HPDE6-E6E7 (cell line): Measurements from ENCODE around the gene CBARP.
A peak's percentile ranks its signal among the peaks of the same experiment; 100 is the strongest.

Experiments used
- DNase-seq: peaks from one replicate; pipeline ENCODE4 v3.0.0; 2011; ENCODE audit warnings: missing footprints; ENCODE audit errors: extremely low spot score

The CBARP gene

GRCh38 chr19:1226522-1227303 lies 11.1 kb downstream of the CBARP start:
- no peak for DNase-seq

DNA sequence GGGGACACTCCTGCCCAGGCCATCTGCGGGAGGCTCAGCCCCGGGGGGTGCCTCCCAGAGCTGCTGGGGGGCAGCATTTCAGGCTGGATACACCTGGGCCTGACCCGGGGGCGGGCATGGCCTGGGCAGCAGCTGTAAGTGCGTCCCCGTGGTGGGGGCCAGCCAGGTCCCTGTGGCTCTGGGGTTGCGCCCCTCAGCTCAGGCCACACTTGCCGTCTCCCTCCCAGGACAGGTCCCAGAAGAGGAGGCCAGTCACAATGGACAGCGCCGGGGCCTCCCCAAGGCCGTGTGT lies 11.6 kb downstream of the CBARP start:
- no peak for DNase-seq

DNA sequence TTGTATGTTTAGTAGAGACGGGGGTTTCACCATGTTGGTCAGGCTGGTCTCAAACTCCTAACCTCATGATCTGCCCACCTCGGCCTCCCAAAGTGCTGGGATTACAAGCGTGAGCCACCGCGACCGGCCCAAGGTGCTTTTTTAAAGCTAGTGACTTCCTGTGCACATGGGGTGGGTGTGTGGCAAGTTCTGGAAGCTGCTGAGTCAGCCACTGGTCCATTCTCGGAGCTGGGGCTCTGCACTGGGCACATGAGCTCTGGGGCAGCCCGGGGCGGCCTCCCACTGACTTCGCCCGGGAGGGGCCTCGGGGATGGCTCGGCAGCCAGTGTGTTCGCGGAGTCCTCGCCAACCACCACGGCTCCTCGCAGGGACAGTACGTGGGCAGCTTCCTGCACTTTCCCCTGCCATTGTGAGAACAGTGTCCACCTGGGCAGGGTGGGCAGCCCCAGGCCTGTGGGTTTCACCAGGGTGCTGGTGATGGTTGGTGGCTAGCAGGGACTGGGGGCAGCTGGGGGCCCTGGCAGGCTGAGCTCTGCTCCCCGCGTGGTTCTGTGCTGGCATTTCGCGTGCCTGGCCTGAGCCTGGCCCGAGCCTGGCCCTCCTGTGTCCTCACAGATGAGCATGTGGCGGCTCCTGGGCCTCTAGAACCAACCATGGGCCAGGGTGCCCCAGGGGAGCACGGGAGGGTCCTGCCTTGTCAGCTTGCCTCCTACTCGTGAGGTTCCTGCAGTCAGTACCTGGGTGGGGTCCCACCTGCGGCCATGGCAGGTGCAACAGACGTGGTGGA lies 12.2 kb downstream of the CBARP start:
- no peak for DNase-seq

GRCh38 chr19:1224847-1225246 lies 13.0 kb downstream of the CBARP start:
- no peak for DNase-seq

DNA sequence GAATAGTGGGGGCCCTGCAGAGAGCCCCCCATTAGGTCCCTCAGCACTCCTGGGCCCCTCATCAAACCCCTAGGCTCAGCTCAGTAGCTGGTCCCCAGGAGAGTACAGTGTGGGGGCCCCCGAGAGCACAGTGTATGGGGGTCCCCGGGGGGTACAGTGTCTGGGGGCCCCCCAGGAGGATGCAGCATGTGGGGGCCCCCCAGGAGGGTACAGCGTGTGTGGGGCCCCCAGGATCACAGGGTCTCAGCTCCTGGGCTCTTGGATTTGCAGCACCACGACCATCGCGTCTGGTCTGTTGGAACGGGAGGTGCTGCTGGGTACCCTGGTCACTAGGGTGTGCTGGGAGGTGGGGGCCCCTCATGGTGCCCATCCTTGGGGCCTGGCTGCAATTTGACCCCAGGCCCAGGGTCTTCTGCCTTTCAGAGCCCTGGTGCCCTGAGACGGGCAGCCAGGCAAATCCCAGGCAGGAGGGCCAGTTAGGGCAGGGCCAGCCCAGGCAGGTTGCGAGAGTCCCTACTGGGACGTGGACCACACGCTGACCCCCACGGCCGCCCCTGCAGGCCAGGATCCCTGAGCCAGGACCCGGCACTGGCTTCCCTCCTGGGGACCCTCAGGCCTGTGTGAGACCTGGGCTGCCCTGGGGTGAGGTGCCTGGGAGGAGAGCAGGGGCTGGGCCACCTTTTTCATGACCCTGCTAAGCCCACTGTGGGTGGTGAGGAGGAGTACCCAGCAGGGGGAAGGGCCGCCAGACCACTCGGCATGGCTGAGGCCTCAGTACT lies 13.6 kb downstream of the CBARP start:
- no peak for DNase-seq

DNA sequence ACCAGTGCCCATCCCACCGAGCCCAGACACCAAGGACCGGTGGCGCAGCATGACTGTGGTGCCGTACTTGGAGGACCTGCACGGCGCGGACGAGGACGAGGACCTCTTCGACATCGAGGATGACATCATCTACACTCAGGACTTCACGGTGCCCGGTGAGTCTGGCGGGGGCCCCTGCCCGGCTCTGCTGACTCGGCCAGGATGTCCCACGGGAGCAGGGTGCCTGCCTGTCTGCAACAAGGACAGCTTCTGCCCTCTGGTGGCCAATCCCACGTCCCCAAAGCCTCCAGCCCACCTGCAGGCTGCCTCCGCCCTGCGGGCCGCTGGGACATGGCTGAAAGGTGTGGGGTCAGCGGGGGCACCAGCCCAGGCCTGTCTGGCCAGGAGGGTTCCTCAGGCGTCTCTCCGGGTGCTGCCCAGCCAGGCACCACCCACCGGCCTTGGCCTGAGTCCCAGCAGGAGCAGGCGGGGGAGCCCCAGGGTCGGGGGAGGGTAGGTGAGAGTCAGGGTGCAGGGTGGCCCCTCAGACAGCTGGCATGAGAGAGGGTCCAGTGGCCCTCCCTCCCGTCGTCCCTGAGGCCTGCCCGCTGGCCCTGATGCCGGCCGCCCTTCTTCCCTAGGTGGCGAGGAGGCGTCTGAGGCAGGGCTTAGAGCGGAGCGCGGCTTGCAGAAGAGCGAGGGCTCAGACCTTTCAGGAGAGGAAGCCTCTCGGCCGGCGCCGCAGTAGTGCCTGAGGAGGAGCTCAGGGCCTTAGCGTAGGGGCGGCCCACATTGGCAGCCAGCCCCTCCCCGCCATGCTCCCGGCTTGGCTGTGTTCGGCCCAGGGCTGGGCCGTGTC lies 14.6 kb downstream of the CBARP start:
- DNase-seq: no peak

DNA sequence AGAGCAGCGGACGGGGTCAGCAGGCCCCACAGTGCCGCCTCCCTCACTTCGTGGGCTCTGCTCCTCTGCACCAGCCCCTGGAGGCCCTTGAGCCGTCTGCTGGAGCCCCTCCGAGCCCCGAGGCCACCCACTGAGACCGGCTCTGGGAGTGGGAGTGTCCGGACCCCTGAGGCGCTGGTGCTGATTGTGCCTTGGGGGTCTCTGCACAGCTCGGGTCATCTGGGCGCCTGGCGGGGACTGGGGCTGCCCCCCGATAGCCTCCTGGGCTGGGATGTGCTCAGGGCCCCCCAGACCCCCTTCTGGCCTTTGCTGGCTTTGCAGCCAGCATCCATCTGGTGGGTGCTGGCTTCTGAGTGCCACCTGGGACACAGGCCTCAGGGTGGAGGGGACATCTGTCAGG lies 15.4 kb downstream of the CBARP start:
- DNase-seq: no peak

GRCh38 chr19:1221904-1222255 lies 15.9 kb downstream of the CBARP start:
- DNase-seq: no peak

GRCh38 chr19:1220976-1221903 lies 16.6 kb downstream of the CBARP start:
- no peak for DNase-seq

GRCh38 chr19:1220477-1220930 lies 17.3 kb downstream of the CBARP start:
- DNase-seq: no peak

DNA sequence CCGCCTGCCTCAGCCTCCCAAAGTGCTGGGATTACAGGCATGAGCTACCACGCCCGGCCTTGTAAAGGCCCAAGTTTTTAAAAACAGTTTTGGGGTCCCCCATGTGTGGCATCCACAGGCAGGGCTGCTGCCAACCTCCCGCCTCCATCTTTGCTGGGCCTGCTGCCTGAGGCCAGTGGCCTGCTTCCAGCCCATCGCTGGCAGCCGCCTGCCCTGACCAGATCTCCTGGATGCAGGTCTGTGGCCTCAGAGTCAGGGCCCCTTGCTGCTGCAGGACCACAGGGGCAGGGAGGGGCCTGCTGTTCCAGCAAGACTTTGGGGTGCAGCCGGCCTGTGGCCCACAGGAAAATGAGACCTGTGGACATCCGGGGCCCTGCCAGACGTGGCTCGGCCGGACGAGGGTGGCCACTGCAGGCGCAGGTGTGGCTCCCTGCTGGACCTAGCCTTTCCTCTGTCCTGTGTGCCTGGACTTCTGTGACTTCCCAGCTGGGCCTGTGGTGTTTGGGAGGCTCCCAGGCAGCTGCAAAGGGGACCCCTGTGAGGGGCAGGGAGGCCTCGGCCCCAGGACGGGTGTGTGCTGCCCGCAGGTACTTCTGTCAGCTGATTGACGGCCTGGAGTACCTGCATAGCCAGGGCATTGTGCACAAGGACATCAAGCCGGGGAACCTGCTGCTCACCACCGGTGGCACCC lies 17.9 kb downstream of the CBARP start:
- no peak for DNase-seq

DNA sequence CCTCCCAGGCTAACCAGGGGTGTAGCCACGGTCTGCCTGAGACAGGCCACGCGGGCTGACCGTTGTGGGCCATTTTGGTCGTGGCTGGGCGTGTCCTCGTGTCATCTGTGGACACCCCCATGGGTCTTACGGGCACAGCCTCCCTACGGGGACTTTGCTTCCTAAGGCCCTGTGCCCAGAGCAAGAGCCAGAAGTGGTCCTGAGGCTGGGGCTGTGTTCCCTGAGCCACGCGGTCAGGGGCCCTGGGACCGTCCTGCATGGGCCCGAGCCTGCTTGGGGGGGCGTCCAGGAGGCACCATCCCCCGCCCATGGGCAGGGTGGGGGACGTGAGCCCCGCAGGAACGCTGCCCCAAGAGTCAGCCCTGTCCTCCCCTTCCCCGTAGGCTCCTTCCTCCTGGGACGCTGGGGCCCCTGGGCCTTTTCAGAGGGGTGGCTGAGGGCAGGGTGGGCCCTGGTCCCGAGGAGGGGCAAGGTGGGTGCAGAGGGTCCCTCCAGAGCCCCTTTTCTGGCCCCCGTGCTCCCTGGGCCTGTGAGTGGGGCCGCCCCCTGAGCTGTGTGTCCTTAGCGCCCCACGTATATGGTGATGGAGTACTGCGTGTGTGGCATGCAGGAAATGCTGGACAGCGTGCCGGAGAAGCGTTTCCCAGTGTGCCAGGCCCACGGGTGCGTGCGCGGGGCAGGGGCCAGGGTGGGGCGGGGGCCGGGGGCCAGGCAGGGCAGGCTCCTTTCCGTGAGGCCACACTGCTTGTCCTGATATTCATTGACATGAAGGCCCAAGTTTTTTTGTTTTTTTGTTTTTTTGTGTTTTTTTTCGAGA lies 18.8 kb downstream of the CBARP start:
- DNase-seq: no peak

GRCh38 chr19:1217366-1217765 lies 20.4 kb downstream of the CBARP start:
- DNase-seq: no peak

GRCh38 chr19:1216756-1217155 lies 21.0 kb downstream of the CBARP start:
- DNase-seq: no peak

DNA sequence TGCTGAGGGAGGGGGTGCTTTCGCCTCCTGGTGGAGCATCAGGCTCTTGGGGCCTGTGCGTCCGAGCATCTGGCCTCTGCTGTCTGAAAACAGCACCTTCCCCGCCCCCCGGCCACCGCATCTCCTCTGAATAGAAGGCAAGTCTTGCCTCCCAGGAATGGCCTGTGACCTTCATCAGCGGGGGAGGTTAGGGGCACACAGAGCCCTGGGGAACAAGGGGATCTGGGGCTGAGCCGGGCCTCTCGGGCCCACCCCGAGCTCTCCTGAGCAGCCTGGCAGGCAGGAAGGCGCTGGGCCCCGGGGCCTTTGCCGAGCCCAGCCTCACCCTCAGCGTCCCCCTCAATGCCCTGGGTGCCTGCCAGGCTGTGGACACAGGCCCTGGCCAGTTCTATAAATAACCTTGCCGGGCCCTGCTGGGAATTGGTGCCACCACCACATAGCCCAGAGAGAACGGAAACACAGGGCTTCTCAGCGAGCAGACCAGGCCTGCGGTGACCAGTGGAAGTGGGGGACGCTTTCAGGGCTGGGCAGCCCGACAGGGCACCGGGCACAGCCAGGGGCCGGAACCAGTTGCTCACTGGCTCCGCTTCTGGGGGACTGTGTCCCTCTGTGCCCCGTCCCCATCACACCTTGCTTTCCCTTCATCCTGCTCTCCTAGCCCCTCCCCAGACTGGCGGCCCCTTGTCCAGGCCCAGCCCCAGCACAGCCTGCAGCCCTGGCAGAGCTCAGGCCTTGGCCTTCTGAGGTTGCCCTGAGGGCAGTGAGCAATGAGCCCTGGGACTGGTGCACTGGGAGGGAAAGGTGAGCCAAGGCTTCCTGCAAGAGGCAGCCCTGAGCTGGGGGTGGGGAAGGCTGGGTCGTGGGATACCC lies 22.7 kb downstream of the CBARP start:
- DNase-seq: no peak

- no peak for DNase-seq
These were observed 23.4 kb downstream of the CBARP start for GRCh38 chr19:1214299-1214861.

GRCh38 chr19:1213391-1214286 lies 24.2 kb downstream of the CBARP start:
- peak; percentile 78 for DNase-seq
